ENCODE data around the gene CFAP68. TPM values are rescaled to one million over a fixed set of nuclear protein-coding genes. Genes with fewer than 3 reads are reported as not detected.

CFAP68 gene
- total and polyA plus RNA-seq, 2 of the 8 experiments (the other 6 are each of a cell fraction or from before 2014, with no cell fraction given), result 21.4 to 43.1 TPM

GRCh38 chr11:111923351-111923788 lies 44.0 kb downstream of the CFAP68 start:
- POLR2A ChIA-PET (ENCODE audit: partially characterized antibody), result interaction anchor here (1.5 kb wide), 1 partner anchor 43 kb away, joined by 3 read pairs; no protein-coding TSS in a partner anchor
- Histone ChIP-seq H3K23ac (ENCODE audit: insufficient read length) (no peak overlapping the region), H3K4ac (replicated peaks; ENCODE audit: insufficient read length, low read depth, low read length) (no peak overlapping the region), H3K79me1 (ENCODE audit: low read depth, low read length) (no peaks in the 10 kb centered on the region), H3K27ac (ENCODE audit: low read depth, low read length) (no peak overlapping the region), H3K23me2 (ENCODE audit: low read depth, low read length) (peaks cover 3% of the 10 kb centered on the region; the same call in 1 of the 2 replicates), H2BK15ac (ENCODE audit: low read length) (no peak overlapping the region), H2BK12ac (ENCODE audit: low read depth, low read length) (no peak overlapping the region), H3K4me1 (replicated peaks in 1 of 4; ENCODE audit: control insufficient read depth in 3 of 4, insufficient read depth in 4 of 4, low read length in 3 of 4) (peaks cover 0 to 14% (median 6%) of the 10 kb centered on the region in 4 experiments; a peak in 6 of 7 replicates), H3K27me3 (replicated peaks in 1 of 4; ENCODE audit: control insufficient read depth in 3 of 4, extremely low read depth in 1 of 4, insufficient read depth in 3 of 4, low read length in 3 of 4) (no peaks in the 10 kb centered on the region; a peak in 1 of 7 replicates), H2AK5ac (ENCODE audit: low read depth, low read length) (no peak overlapping the region), H3K79me2 (ENCODE audit: control insufficient read depth in 1 of 2, insufficient read depth in 2 of 2, low read length in 2 of 2) (no peaks in the 10 kb centered on the region), H3K9ac (replicated peaks in 1 of 4; ENCODE audit: extremely low read depth in 1 of 4, low read depth in 3 of 4, low read length in 3 of 4) (no peak overlapping the region), H2BK20ac (ENCODE audit: low read length) (no peak overlapping the region), H3K36me3 (ENCODE audit: control insufficient read depth in 2 of 4, insufficient read depth in 4 of 4, low read length in 3 of 4) (no peaks in the 10 kb centered on the region), H4K5ac (ENCODE audit: insufficient read length, low read depth, low read length) (no peak overlapping the region), H3K56ac (replicated peaks; ENCODE audit: insufficient read length, low read depth, low read length) (no peak overlapping the region), H3K14ac (ENCODE audit: insufficient read length) (no peak overlapping the region), H2BK120ac (replicated peaks; ENCODE audit: low read depth, low read length) (no peak overlapping the region), H4K8ac (ENCODE audit: extremely low read depth, insufficient read depth, low read length) (no peak overlapping the region), H3K4me3 (ENCODE audit: extremely low read depth in 1 of 4, insufficient read depth in 2 of 4, low read depth in 3 of 4, low read length in 4 of 4) (no peak overlapping the region), H3K18ac (ENCODE audit: extremely low read depth, low read length) (no peak overlapping the region), H4K20me1 (replicated peaks in 1 of 2; ENCODE audit: control insufficient read depth in 1 of 2, insufficient read depth in 2 of 2, low read length in 2 of 2) (no peaks in the 10 kb centered on the region), H3K4me2 (ENCODE audit: insufficient read depth in 1 of 2, low read depth in 2 of 2, low read length in 2 of 2) (0 out of 4 replicates have a peak overlapping the region, but pooled peaks of 1 of the 2 experiments have one; percentile 12), H2BK5ac (ENCODE audit: low read depth, low read length) (no peak overlapping the region), H3K9me3 (ENCODE audit: insufficient read depth in 2 of 2, low read depth in 1 of 2, low read length in 1 of 2) (no peaks in the 10 kb centered on the region), H2AFZ (ENCODE audit: low read length) (no peak overlapping the region), H4K91ac (replicated peaks; ENCODE audit: insufficient read length, low read length) (no peak overlapping the region)
- CTCF ChIA-PET (ENCODE audit: partially characterized antibody), result interaction anchor here (1.4 to 25.5 kb wide), 3 partner anchors 9 to 57 kb away, joined by 3 to 565 read pairs (median 4); no protein-coding TSS in a partner anchor
- 67% methylated on average over 5 of the region's 5 CpGs; no CpG with 5 or more reads in 1 of the 2 experiments for WGBS, 2 experiments (ENCODE audit: extremely low coverage in 1 of 2, insufficient coverage in 1 of 2, insufficient read length in 1 of 2, insufficient replicate concordance in 2 of 2, low coverage in 1 of 2, low lambda C conversion rate in 2 of 2, missing lambda C conversion rate in 1 of 2)
- TF ChIP-seq SP2 (IDR thresholded peaks at IDR 0.05; ENCODE audit: low read length) (no peak), EZH2 (IDR thresholded peaks at IDR 0.05; ENCODE audit: low read depth, low read length, severe bottlenecking) (no peak), PHF8 (conservative IDR thresholded peaks at IDR 0.05; ENCODE audit: low read depth, low read length) (no peak), YY1 (IDR thresholded peaks at IDR 0.05; ENCODE audit: low read depth, low read length) (0 out of 2 replicates have a peak, but pooled peaks have one; percentile 17), MAX (IDR thresholded peaks at IDR 0.05) (no peak)
- FAIRE-seq, result no peak
- no peak for DNase-seq (ENCODE audit: low read depth in 1 of 2, low spot score in 2 of 2)
